ENCODE measurements around the gene ADAM12. TPM values are rescaled to one million over a fixed set of nuclear protein-coding genes. Genes with fewer than 3 reads are reported as not detected.

Gene ADAM12
- total RNA-seq, 1 experiment from 2014 or later, result 0.24 TPM

GRCh38 chr10:126400641-126401040, 12.4 kb upstream of the ADAM12 start:
- Histone ChIP-seq H2BK12ac (ENCODE audit: insufficient read length, low read depth, low read length) (no peak overlapping the region), H2AFZ (ENCODE audit: low read length) (no peak overlapping the region), H4K8ac (replicated peaks; ENCODE audit: insufficient read length, low read depth, low read length) (no peak overlapping the region), H3K27ac (ENCODE audit: insufficient read length, low read depth, low read length) (no peak overlapping the region), H3K79me2 (ENCODE audit: insufficient read depth, low read length) (no peaks in the 10 kb centered on the region), H2BK5ac (ENCODE audit: insufficient read length, low read length) (no peak overlapping the region), H3K4ac (ENCODE audit: low read depth, low read length) (no peak overlapping the region), H3K14ac (ENCODE audit: insufficient read depth, low read length) (no peak overlapping the region), H3K56ac (ENCODE audit: insufficient read length, low read depth, low read length) (no peak overlapping the region), H3T11ph (ENCODE audit: low read length) (no peak overlapping the region), H2BK15ac (ENCODE audit: low read depth, low read length) (no peak overlapping the region), H3K23me2 (ENCODE audit: insufficient read length, low read depth, low read length, poor library complexity, severe bottlenecking) (no peaks in the 10 kb centered on the region), H2BK120ac (ENCODE audit: low read depth, low read length, poor library complexity, severe bottlenecking) (no peak overlapping the region), H3K79me1 (ENCODE audit: insufficient read depth, low read depth, low read length, poor library complexity, severe bottlenecking) (no peaks in the 10 kb centered on the region), H3K9ac (ENCODE audit: extremely low read depth, insufficient read length, low read length) (no peak overlapping the region), H4K5ac (ENCODE audit: insufficient read length, low read depth, low read length) (no peak overlapping the region), H4K91ac (ENCODE audit: insufficient read length, low read depth, low read length) (no peak overlapping the region), H2BK20ac (ENCODE audit: low read depth, low read length, poor library complexity, severe bottlenecking) (no peak overlapping the region), H3K4me1 (ENCODE audit: insufficient read depth, low read length) (peaks cover 5% of the 10 kb centered on the region), H4K20me1 (ENCODE audit: control insufficient read depth, insufficient read depth, insufficient read length) (no peaks in the 10 kb centered on the region), H3K18ac (ENCODE audit: insufficient read length, low read depth, low read length) (no peak overlapping the region), H3K27me3 (ENCODE audit: insufficient read depth, low read length) (no peaks in the 10 kb centered on the region), H3K9me3 (ENCODE audit: control insufficient read depth, low read depth, low read length) (no peaks in the 10 kb centered on the region), H2AK5ac (ENCODE audit: insufficient read length, low read length) (no peak overlapping the region), H3K4me2 (ENCODE audit: insufficient read depth, insufficient read length, low read length) (no peak overlapping the region), H3K23ac (ENCODE audit: insufficient read length, low read depth, low read length) (no peak overlapping the region)
- no peaks in the 10 kb centered on the region for H3K27me3 Mint-ChIP-seq (ENCODE audit: low read depth)
- peaks cover 2 to 4% of the 10 kb centered on the region in 2 experiments; a peak in 2 of 5 replicates for H3K9me3 Mint-ChIP-seq
- no peak overlapping the region; a peak in 1 of 5 replicates for H3K4me3 Mint-ChIP-seq
- TF ChIP-seq, protein P1, sequence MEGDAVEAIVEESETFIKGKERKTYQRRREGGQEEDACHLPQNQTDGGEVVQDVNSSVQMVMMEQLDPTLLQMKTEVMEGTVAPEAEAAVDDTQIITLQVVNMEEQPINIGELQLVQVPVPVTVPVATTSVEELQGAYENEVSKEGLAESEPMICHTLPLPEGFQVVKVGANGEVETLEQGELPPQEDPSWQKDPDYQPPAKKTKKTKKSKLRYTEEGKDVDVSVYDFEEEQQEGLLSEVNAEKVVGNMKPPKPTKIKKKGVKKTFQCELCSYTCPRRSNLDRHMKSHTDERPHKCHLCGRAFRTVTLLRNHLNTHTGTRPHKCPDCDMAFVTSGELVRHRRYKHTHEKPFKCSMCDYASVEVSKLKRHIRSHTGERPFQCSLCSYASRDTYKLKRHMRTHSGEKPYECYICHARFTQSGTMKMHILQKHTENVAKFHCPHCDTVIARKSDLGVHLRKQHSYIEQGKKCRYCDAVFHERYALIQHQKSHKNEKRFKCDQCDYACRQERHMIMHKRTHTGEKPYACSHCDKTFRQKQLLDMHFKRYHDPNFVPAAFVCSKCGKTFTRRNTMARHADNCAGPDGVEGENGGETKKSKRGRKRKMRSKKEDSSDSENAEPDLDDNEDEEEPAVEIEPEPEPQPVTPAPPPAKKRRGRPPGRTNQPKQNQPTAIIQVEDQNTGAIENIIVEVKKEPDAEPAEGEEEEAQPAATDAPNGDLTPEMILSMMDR (conservative IDR thresholded peaks at IDR 0.05), result no peak
- no peaks in the 10 kb centered on the region; a peak in 2 of 7 replicates for H3K36me3 Mint-ChIP-seq (ENCODE audit: insufficient read depth in 1 of 3, low read depth in 3 of 3)
- no CpG with 5 or more reads among the region's 4 CpGs for WGBS (ENCODE audit: extremely low coverage, insufficient read length, low lambda C conversion rate)
- peaks cover 3 to 13% of the 10 kb centered on the region in 2 experiments for H3K4me1 Mint-ChIP-seq
- no peak overlapping the region for H3K27ac Mint-ChIP-seq
- DNase-seq, result no peak

Measured in H9 (cell line).